T-helper 1 cell treated with Interleukin-12 subunit alpha and Interleukin-12 subunit beta and Interleukin-4 antibody, amounts not matched to agents 30 μg/mL and 1 μg/mL, for 36 hours (primary cell): ENCODE measurements around the gene TMEM174.
A peak's percentile ranks its signal among the peaks of the same experiment; 100 is the strongest.

Experiments used
- H3K27ac Mint-ChIP-seq: one replicate; pipeline ENCODE4 v1.8.0; 2021; ENCODE audit warnings: mild to moderate bottlenecking, mixed read lengths
- H3K27me3 Mint-ChIP-seq: one replicate; pipeline ENCODE4 v1.8.0; 2021; ENCODE audit warnings: low read depth, mixed read lengths
- H3K36me3 Mint-ChIP-seq: one replicate; pipeline ENCODE4 v1.8.0; 2021; ENCODE audit warnings: low read depth, mixed read lengths
- H3K4me1 Mint-ChIP-seq: one replicate; pipeline ENCODE4 v1.8.0; 2021; ENCODE audit warnings: low read depth, mixed read lengths
- H3K4me3 Mint-ChIP-seq: one replicate; pipeline ENCODE4 v1.8.0; 2021; ENCODE audit warnings: mild to moderate bottlenecking, moderate library complexity, mixed read lengths
- H3K9me3 Mint-ChIP-seq: one replicate; pipeline ENCODE4 v1.8.0; 2021; ENCODE audit warnings: mixed read lengths

The TMEM174 gene

GRCh38 chr5:73142035-73142434 lies 31.0 kb upstream of the TMEM174 start:
- no peak overlapping the region for H3K4me3 Mint-ChIP-seq
- peaks cover 33% of the 10 kb centered on the region for H3K27me3 Mint-ChIP-seq
- H3K27ac Mint-ChIP-seq = no peak overlapping the region
- H3K36me3 Mint-ChIP-seq = no peaks in the 10 kb centered on the region
- H3K9me3 Mint-ChIP-seq = no peaks in the 10 kb centered on the region
- H3K4me1 Mint-ChIP-seq = no peaks in the 10 kb centered on the region

GRCh38 chr5:73143716-73144115 lies 29.3 kb upstream of the TMEM174 start:
- no peaks in the 10 kb centered on the region for H3K4me1 Mint-ChIP-seq
- H3K27ac Mint-ChIP-seq = no peak overlapping the region
- peaks cover 44% of the 10 kb centered on the region for H3K27me3 Mint-ChIP-seq
- no peaks in the 10 kb centered on the region for H3K36me3 Mint-ChIP-seq
- no peaks in the 10 kb centered on the region for H3K9me3 Mint-ChIP-seq
- H3K4me3 Mint-ChIP-seq = no peak overlapping the region

- Mint-ChIP-seq H3K9me3 (no peaks in the 10 kb centered on the region), H3K27ac (no peak overlapping the region), H3K4me3 (no peak overlapping the region), H3K4me1 (no peaks in the 10 kb centered on the region), H3K27me3 (peaks cover 62% of the 10 kb centered on the region), H3K36me3 (no peaks in the 10 kb centered on the region)
These were observed 23.5 kb upstream of the TMEM174 start for GRCh38 chr5:73149540-73149939.

GRCh38 chr5:73150876-73151275 lies 22.1 kb upstream of the TMEM174 start:
- Mint-ChIP-seq H3K36me3 (no peaks in the 10 kb centered on the region), H3K4me3 (no peak overlapping the region), H3K4me1 (no peaks in the 10 kb centered on the region), H3K27ac (no peak overlapping the region), H3K9me3 (no peaks in the 10 kb centered on the region), H3K27me3 (peaks cover 70% of the 10 kb centered on the region)

GRCh38 chr5:73151766-73152410 lies 21.1 kb upstream of the TMEM174 start:
- no peaks in the 10 kb centered on the region for H3K4me1 Mint-ChIP-seq
- H3K27ac Mint-ChIP-seq = no peak overlapping the region
- H3K4me3 Mint-ChIP-seq = no peak overlapping the region
- H3K36me3 Mint-ChIP-seq = no peaks in the 10 kb centered on the region
- peaks cover 69% of the 10 kb centered on the region for H3K27me3 Mint-ChIP-seq
- H3K9me3 Mint-ChIP-seq = no peaks in the 10 kb centered on the region

GRCh38 chr5:73152411-73153388 lies 20.3 kb upstream of the TMEM174 start:
- no peaks in the 10 kb centered on the region for H3K9me3 Mint-ChIP-seq
- no peaks in the 10 kb centered on the region for H3K36me3 Mint-ChIP-seq
- H3K4me1 Mint-ChIP-seq = no peaks in the 10 kb centered on the region
- H3K4me3 Mint-ChIP-seq = no peak overlapping the region
- H3K27me3 Mint-ChIP-seq = peaks cover 70% of the 10 kb centered on the region
- no peak overlapping the region for H3K27ac Mint-ChIP-seq

GRCh38 chr5:73153513-73153912 lies 19.5 kb upstream of the TMEM174 start:
- H3K9me3 Mint-ChIP-seq = no peaks in the 10 kb centered on the region
- H3K27me3 Mint-ChIP-seq = peaks cover 73% of the 10 kb centered on the region
- no peak overlapping the region for H3K4me3 Mint-ChIP-seq
- no peaks in the 10 kb centered on the region for H3K4me1 Mint-ChIP-seq
- no peak overlapping the region for H3K27ac Mint-ChIP-seq
- H3K36me3 Mint-ChIP-seq = no peaks in the 10 kb centered on the region

GRCh38 chr5:73154208-73155006 lies 18.6 kb upstream of the TMEM174 start:
- peaks cover 80% of the 10 kb centered on the region for H3K27me3 Mint-ChIP-seq
- no peaks in the 10 kb centered on the region for H3K9me3 Mint-ChIP-seq
- no peak overlapping the region for H3K27ac Mint-ChIP-seq
- no peaks in the 10 kb centered on the region for H3K36me3 Mint-ChIP-seq
- H3K4me3 Mint-ChIP-seq = no peak overlapping the region
- H3K4me1 Mint-ChIP-seq = peaks cover under 1% of the 10 kb centered on the region

- peaks cover 87% of the 10 kb centered on the region for H3K27me3 Mint-ChIP-seq
- no peaks in the 10 kb centered on the region for H3K36me3 Mint-ChIP-seq
- H3K27ac Mint-ChIP-seq = no peak overlapping the region
- no peak overlapping the region for H3K4me3 Mint-ChIP-seq
- H3K4me1 Mint-ChIP-seq = peaks cover 12% of the 10 kb centered on the region
- no peaks in the 10 kb centered on the region for H3K9me3 Mint-ChIP-seq
These were observed 17.4 kb upstream of the TMEM174 start for GRCh38 chr5:73155271-73156222.

- no peak overlapping the region for H3K27ac Mint-ChIP-seq
- H3K4me3 Mint-ChIP-seq = no peak overlapping the region
- no peaks in the 10 kb centered on the region for H3K9me3 Mint-ChIP-seq
- peaks cover 17% of the 10 kb centered on the region for H3K4me1 Mint-ChIP-seq
- peaks cover 86% of the 10 kb centered on the region for H3K27me3 Mint-ChIP-seq
- H3K36me3 Mint-ChIP-seq = no peaks in the 10 kb centered on the region
These were observed 15.3 kb upstream of the TMEM174 start for GRCh38 chr5:73157414-73158303.

GRCh38 chr5:73158313-73158712 lies 14.7 kb upstream of the TMEM174 start:
- H3K36me3 Mint-ChIP-seq = no peaks in the 10 kb centered on the region
- no peak overlapping the region for H3K4me3 Mint-ChIP-seq
- peaks cover 17% of the 10 kb centered on the region for H3K4me1 Mint-ChIP-seq
- no peaks in the 10 kb centered on the region for H3K9me3 Mint-ChIP-seq
- no peak overlapping the region for H3K27ac Mint-ChIP-seq
- peaks cover 86% of the 10 kb centered on the region for H3K27me3 Mint-ChIP-seq

- Mint-ChIP-seq H3K36me3 (no peaks in the 10 kb centered on the region), H3K9me3 (no peaks in the 10 kb centered on the region), H3K4me3 (peak overlapping the region; percentile 3), H3K27ac (peak overlapping the region; percentile 16), H3K4me1 (peaks cover 17% of the 10 kb centered on the region), H3K27me3 (peaks cover 82% of the 10 kb centered on the region)
These were observed 12.7 kb upstream of the TMEM174 start for GRCh38 chr5:73160239-73160671.

GRCh38 chr5:73170522-73170921 lies 2.5 kb upstream of the TMEM174 start:
- H3K9me3 Mint-ChIP-seq = peaks cover 3% of the 10 kb centered on the region
- H3K27ac Mint-ChIP-seq = no peak overlapping the region
- H3K4me1 Mint-ChIP-seq = no peaks in the 10 kb centered on the region
- peaks cover 56% of the 10 kb centered on the region for H3K27me3 Mint-ChIP-seq
- no peaks in the 10 kb centered on the region for H3K36me3 Mint-ChIP-seq
- H3K4me3 Mint-ChIP-seq = no peak overlapping the region
